GM12878 (cell line): ENCODE data around the gene MYO1E. TPM values are rescaled to one million over a fixed set of nuclear protein-coding genes. Genes with fewer than 3 reads are reported as not detected.

Experiments used
- ATAC-seq: fragments of 200-7000 bp; cut with Tn5 transposase; 3 replicates; pipeline ENCODE4 v1.9.1; 2020; ENCODE audit warnings: mild to moderate bottlenecking, moderate library complexity
- BruUV-seq: library from RNA; stranded (reverse); fragments of 400-500 nt; replicated peaks from 2 replicates; lab custom pipeline; 2021; lab: Mats Ljungman, UMichigan
- CTCF ChIA-PET: fragments of 300-600 bp; sonication (Branson Sonifier 250); formaldehyde crosslinking; extraction: SDS; loops from one replicate; lab custom pipeline; 2021; ENCODE audit warnings: inconsistent platforms; lab: Yijun Ruan, JAX
- POLR2A ChIA-PET: fragments of 350-600 bp; formaldehyde crosslinking; extraction: SDS; loops from one replicate; lab custom pipeline; 2021; ENCODE audit warnings: inconsistent platforms; lab: Charles Lee
- RAD21 ChIA-PET: fragments of 300-600 bp; sonication (Branson Sonifier 250); formaldehyde crosslinking; loops from one replicate; lab custom pipeline; 2023; ENCODE audit warnings: antibody characterized with exemption; ENCODE audit not compliant: unreplicated experiment; lab: Charles Lee
- SMC1A ChIA-PET: fragments of 300-600 bp; sonication (Branson Sonifier 250); formaldehyde crosslinking; loops from one replicate; lab custom pipeline; 2023; ENCODE audit not compliant: unreplicated experiment, uncharacterized antibody; lab: Charles Lee
- DNase-seq: peaks from one replicate; pipeline ENCODE4 v3.0.0-alpha.2; 2011; ENCODE audit warnings: low read depth, low spot score
- FAIRE-seq: peaks from 3 replicates; lab custom pipeline; 2011; peaks lifted over from hg19 to GRCh38; lab: Jason Lieb, UNC
- H2AFZ ChIP-seq: 2 replicates; pipeline ENCODE4 v1.6.0; 2011; ENCODE audit warnings: low read depth, low read length, control low read depth; ENCODE audit not compliant: control insufficient read depth
- H3K27ac ChIP-seq: 2 replicates; pipeline ENCODE4 v1.5.1; 2011; ENCODE audit warnings: control low read depth; ENCODE audit not compliant: control insufficient read depth, insufficient read depth
- H3K27me3 ChIP-seq, 2 experiments: replicated peaks in 1 of 2; 2 replicates each; pipeline versions ENCODE4 v1.6.0 to v1.6.1; 2011; ENCODE audit warnings: low read length in 1 of 2; ENCODE audit not compliant: control insufficient read depth in 2 of 2, insufficient read depth in 2 of 2
- H3K36me3 ChIP-seq, 2 experiments: 2 replicates each; pipeline ENCODE4 v1.5.1; 2011; ENCODE audit warnings: low read length in 1 of 2; ENCODE audit not compliant: control insufficient read depth in 2 of 2, insufficient read depth in 2 of 2
- H3K4me1 ChIP-seq: 2 replicates; pipeline ENCODE4 v1.6.1; 2011; ENCODE audit warnings: mild to moderate bottlenecking, low read length, moderate library complexity, mixed read lengths; ENCODE audit not compliant: control insufficient read depth, insufficient read depth
- H3K4me2 ChIP-seq: 2 replicates; pipeline ENCODE4 v1.6.0; 2011; ENCODE audit warnings: control low read depth; ENCODE audit not compliant: control insufficient read depth, insufficient read depth
- H3K4me3 ChIP-seq: fragments of 200-600 bp; sonication (generic); 2 replicates; pipeline ENCODE4 v1.5.1; 2016
- H3K79me2 ChIP-seq: 2 replicates; pipeline ENCODE4 v1.6.0; 2011; ENCODE audit warnings: low read length; ENCODE audit not compliant: control insufficient read depth, insufficient read depth
- H3K9ac ChIP-seq: 2 replicates; pipeline ENCODE4 v1.8.0; 2011; ENCODE audit warnings: low read length, control low read depth, mixed read lengths; ENCODE audit not compliant: control insufficient read depth, insufficient read depth
- H3K9me3 ChIP-seq: replicated peaks from 3 replicates; pipeline ENCODE4 v1.5.1; 2011; ENCODE audit warnings: mild to moderate bottlenecking, low read length; ENCODE audit not compliant: control insufficient read depth, insufficient read depth
- H4K20me1 ChIP-seq: 2 replicates; pipeline ENCODE4 v1.6.0; 2011; ENCODE audit not compliant: control insufficient read depth, insufficient read depth
- CREM ChIP-seq: IDR thresholded peaks from 2 replicates; pipeline ENCODE4 v1.6.1; 2014; ENCODE audit warnings: antibody characterized with exemption, low read depth
- EP300 ChIP-seq, 2 experiments: fragments of 150-350 bp in 1 of 2; IDR thresholded peaks; 2 replicates each; pipeline ENCODE4 v1.6.1; 2011 to 2012; ENCODE audit warnings: low read depth in 2 of 2, low read length in 2 of 2, borderline replicate concordance in 1 of 2, improper control_type of control experiment in 1 of 2, inconsistent platforms in 1 of 2; ENCODE audit not compliant: control insufficient read depth in 1 of 2
- FOXM1 ChIP-seq: IDR thresholded peaks from 2 replicates; pipeline ENCODE4 v1.6.1; 2012; ENCODE audit warnings: low read depth, mild to moderate bottlenecking, inconsistent platforms, low read length, moderate library complexity
- GATAD2B ChIP-seq: fragments of 450-650 bp; conservative IDR thresholded peaks from 2 replicates; pipeline ENCODE4 v1.6.1; 2017; ENCODE audit warnings: low read depth, mild to moderate bottlenecking, moderate library complexity
- HCFC1 ChIP-seq: fragments of 150-350 bp; IDR thresholded peaks from 2 replicates; pipeline ENCODE4 v1.6.1; 2014; ENCODE audit warnings: low read length
- NR2F1 ChIP-seq: fragments of 450-650 bp; conservative IDR thresholded peaks from 2 replicates; pipeline ENCODE4 v1.6.1; 2017; ENCODE audit warnings: mild to moderate bottlenecking
- POLR2AphosphoS5 ChIP-seq: IDR thresholded peaks from 2 replicates; pipeline ENCODE4 v1.6.1; 2011; ENCODE audit warnings: mild to moderate bottlenecking, low read length, inconsistent platforms
- SP1 ChIP-seq: IDR thresholded peaks from one replicate; pipeline ENCODE4 v1.6.1; 2011; ENCODE audit warnings: low read depth, low read length
- TCF12 ChIP-seq: IDR thresholded peaks from 2 replicates; pipeline ENCODE4 v1.6.1; 2011; ENCODE audit warnings: low read depth, mild to moderate bottlenecking, low read length
- ZBED1 ChIP-seq: IDR thresholded peaks from 2 replicates; pipeline ENCODE4 v1.6.1; 2016; ENCODE audit warnings: borderline replicate concordance
- ZNF24 ChIP-seq: fragments of 450-650 bp; IDR thresholded peaks from 2 replicates; pipeline ENCODE4 v1.6.1; 2017; ENCODE audit warnings: antibody characterized with exemption, mild to moderate bottlenecking
- ZZZ3 ChIP-seq: IDR thresholded peaks from 2 replicates; pipeline ENCODE4 v1.6.1; 2011; ENCODE audit warnings: low read depth; ENCODE audit not compliant: control insufficient read depth, insufficient read length
- WGBS: methylation state at CpG from one replicate; pipeline ENCODE4 v1.1.6; 2016; ENCODE audit warnings: low lambda C conversion rate; ENCODE audit not compliant: insufficient replicate concordance, insufficient coverage; ENCODE audit errors: missing lambda C conversion rate; 5-methylcytosine and 5-hydroxymethylcytosine counted together
- in situ Hi-C: fragments of 300-500 bp; cut with MboI; formaldehyde crosslinking; loops from 9 replicates; pipeline ENCODE4 v1.14.3; 2018; ENCODE audit warnings: mixed read lengths
- intact Hi-C: fragments of 100-400 bp; cut with micrococcal nuclease; formaldehyde crosslinking; loops from one replicate; pipeline ENCODE4 v1.14.2; 2022; ENCODE audit not compliant: unreplicated experiment
- polyA plus RNA-seq, 11 experiments: library from polyadenylated mRNA; depleted of rRNA in 4 of 11; unstranded in 6 of 11; stranded (reverse) in 5 of 11; fragments of >200 nt; fragmentation: Nextera tagmentation in 4 of 11; fragmentation: Illumina TruSeq in 1 of 11; extraction: Ambion mirVana in 4 of 11; extraction: Trizol in 1 of 11; gene quantifications; 1 replicate in 1 of 11; 2 replicates in 10 of 11; pipeline versions ENCODE4 v1.2.1 to v1.2.3, GENCODE V29; 2011 to 2016; ENCODE audit warnings: inconsistent platforms in 2 of 11, missing spikeins in 2 of 11, low read depth in 1 of 11
- total RNA-seq, 4 experiments: library from RNA; depleted of rRNA in 3 of 4; stranded (reverse); fragments of >200 nt in 3 of 4; fragmentation: Illumina TruSeq in 1 of 4; extraction: Trizol in 1 of 4; gene quantifications; 2 replicates each; pipeline versions ENCODE4 v1.2.1 to v1.2.3, GENCODE V29; 2013 to 2021
- TF ChIP-seq, protein P1 (sequence below): fragments of 450-650 bp; IDR thresholded peaks from 2 replicates; pipeline ENCODE4 v1.6.1; 2017; ENCODE audit warnings: mild to moderate bottlenecking, low read depth, inconsistent platforms; ENCODE audit not compliant: poor library complexity, severe bottlenecking

MYO1E gene
- total and polyA plus RNA-seq, 10 of the 15 experiments (the other 5 are each of a cell fraction or from before 2014, with no cell fraction given): 10.3 to 266 (median 64.9) TPM

DNA sequence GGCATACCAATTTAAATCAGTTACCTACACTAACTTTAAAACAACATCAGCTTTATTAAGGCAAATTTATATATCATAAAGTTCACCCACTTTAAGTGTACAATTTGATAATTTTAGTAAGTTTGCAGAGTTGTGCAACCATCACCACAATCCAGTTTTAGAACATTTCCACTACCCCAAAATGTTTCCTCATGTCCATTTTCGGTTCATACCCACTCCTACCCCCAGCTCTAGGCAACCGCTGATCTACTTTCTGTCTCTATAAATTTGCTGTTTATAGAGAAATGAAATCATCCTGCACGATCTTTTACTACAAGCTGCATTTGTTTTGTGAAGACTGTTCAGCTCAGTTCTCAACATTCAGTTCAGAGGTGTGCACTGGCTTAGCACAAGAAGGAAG, 33.8 kb upstream of the MYO1E start (continued):
- no peak for TF ChIP-seq EP300 (IDR thresholded peaks at IDR 0.05; ENCODE audit: borderline replicate concordance in 1 of 2, control insufficient read depth in 1 of 2, low read depth in 2 of 2, low read length in 2 of 2)
- TF ChIP-seq FOXM1: peak; percentile 65; the same call in 1 of the 2 replicates
- TF ChIP-seq TCF12: no peak
- no peak for TF ChIP-seq POLR2AphosphoS5
- peak; percentile 44; the same call in 1 of the 2 replicates for TF ChIP-seq CREM
- TF ChIP-seq ZBED1: 0 out of 2 replicates have a peak, but pooled peaks have one; percentile 26
- no peak for TF ChIP-seq ZNF24
- no peak for TF ChIP-seq HCFC1
- TF ChIP-seq, protein P1, sequence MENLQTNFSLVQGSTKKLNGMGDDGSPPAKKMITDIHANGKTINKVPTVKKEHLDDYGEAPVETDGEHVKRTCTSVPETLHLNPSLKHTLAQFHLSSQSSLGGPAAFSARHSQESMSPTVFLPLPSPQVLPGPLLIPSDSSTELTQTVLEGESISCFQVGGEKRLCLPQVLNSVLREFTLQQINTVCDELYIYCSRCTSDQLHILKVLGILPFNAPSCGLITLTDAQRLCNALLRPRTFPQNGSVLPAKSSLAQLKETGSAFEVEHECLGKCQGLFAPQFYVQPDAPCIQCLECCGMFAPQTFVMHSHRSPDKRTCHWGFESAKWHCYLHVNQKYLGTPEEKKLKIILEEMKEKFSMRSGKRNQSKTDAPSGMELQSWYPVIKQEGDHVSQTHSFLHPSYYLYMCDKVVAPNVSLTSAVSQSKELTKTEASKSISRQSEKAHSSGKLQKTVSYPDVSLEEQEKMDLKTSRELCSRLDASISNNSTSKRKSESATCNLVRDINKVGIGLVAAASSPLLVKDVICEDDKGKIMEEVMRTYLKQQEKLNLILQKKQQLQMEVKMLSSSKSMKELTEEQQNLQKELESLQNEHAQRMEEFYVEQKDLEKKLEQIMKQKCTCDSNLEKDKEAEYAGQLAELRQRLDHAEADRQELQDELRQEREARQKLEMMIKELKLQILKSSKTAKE: peak; percentile 30
- TF ChIP-seq, all 136 proteins: peak for 11

DNA sequence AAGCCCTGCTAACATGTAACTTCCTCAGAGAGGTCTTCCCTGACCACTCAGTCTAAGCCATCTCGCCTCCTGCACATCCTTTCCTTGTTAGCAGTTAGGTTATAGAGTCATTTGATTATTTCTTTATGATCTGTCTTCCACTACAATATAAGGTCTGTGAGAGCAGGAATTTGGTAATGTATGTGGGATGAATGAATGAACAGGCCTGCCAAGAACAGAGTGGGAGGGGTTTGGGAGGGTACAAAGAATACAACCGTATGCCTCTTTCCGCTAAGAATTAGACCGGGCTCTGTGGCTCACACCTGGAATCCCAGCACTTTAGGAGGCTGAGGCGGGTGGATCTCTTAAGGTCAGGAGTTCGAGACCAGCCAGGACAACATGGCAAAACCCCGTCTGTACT, 32.4 kb upstream of the MYO1E start:
- TF ChIP-seq ZZZ3 (no peak), SP1 (no peak), NR2F1 (no peak), GATAD2B (no peak)
- TF ChIP-seq, all 136 proteins: peak for 0
- H3K9ac ChIP-seq: no peak overlapping the region
- H3K27me3 ChIP-seq: no peaks in the 10 kb centered on the region
- DNase-seq (no peak), FAIRE-seq (no peak), ATAC-seq (no peak)
- RAD21 ChIA-PET: interaction anchor here (1.8 kb wide), 1 partner anchor 8 kb away, joined by 6 read pairs; no protein-coding TSS in a partner anchor
- no peaks in the 10 kb centered on the region for H3K9me3 ChIP-seq
- peaks cover 59% of the 10 kb centered on the region for H3K4me1 ChIP-seq
- 83% methylated on average over 7 of the region's 7 CpGs for WGBS
- H3K36me3 ChIP-seq: no peaks in the 10 kb centered on the region; a peak in 1 of 4 replicates
- H4K20me1 ChIP-seq: no peaks in the 10 kb centered on the region
- POLR2A ChIA-PET: interaction anchor here (0.6 kb wide), 2 partner anchors 8 to 10 kb away, joined by 3 read pairs; no protein-coding TSS in a partner anchor
- BruUV-seq: no TSS peak
- SMC1A ChIA-PET: interaction anchor here (0.6 to 1.1 kb wide), 4 partner anchors 10 to 159 kb away, joined by 3 to 6 read pairs (median 4); no protein-coding TSS in a partner anchor
- CTCF ChIA-PET: interaction anchor here (0.7 to 1.1 kb wide), 3 partner anchors 21 to 416 kb away, joined by 3 read pairs; no protein-coding TSS in a partner anchor
- peaks cover 9% of the 10 kb centered on the region for H3K79me2 ChIP-seq
- in situ Hi-C loops: no loop called here
- H2AFZ ChIP-seq: no peak overlapping the region
- no peak overlapping the region for H3K4me2 ChIP-seq
- intact Hi-C loops: no loop called here
- H3K27ac ChIP-seq: no peak overlapping the region
- no peak overlapping the region for H3K4me3 ChIP-seq
